HG03558 (cell line): ENCODE results near the gene RORB.
"Not testable (repeated sequence)": the region's sequence is repeated elsewhere in the genome, so short reads cannot be mapped to it uniquely, and the experiment has no call there.

Experiments
- ATAC-seq: cut with Tn5 transposase; IDR thresholded peaks from one replicate; pipeline ENCODE4 v1.9.1; 2021; ENCODE audit warnings: moderate number of reproducible peaks; ENCODE audit not compliant: unreplicated experiment; ENCODE audit errors: extremely low read depth

The RORB gene

DNA sequence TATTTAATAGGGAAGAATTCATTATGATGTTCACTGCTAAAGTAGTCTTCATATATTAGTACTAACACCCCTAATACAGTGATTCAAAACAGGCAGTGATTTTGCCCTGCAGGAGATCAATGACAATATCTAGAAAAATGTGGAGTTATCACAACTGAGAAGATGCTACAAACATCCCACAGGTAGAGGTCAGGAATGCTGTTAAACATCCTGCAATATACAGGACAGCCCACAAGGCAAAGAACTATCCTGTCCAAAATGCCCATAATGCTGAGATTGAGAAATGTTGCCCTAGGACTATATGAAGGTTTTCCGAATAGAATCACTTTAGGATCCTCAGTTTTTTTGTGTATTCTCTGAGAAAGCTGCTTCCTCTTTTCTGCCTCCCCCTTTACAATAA lies 15.3 kb downstream of the RORB start:
- ATAC-seq: no peak

GRCh38 chr9:74513221-74513620 lies 16.1 kb downstream of the RORB start:
- no peak for ATAC-seq

GRCh38 chr9:74517188-74517587 lies 20.1 kb downstream of the RORB start:
- ATAC-seq: no peak

GRCh38 chr9:74519419-74519818 lies 22.3 kb downstream of the RORB start:
- ATAC-seq: no peak

DNA sequence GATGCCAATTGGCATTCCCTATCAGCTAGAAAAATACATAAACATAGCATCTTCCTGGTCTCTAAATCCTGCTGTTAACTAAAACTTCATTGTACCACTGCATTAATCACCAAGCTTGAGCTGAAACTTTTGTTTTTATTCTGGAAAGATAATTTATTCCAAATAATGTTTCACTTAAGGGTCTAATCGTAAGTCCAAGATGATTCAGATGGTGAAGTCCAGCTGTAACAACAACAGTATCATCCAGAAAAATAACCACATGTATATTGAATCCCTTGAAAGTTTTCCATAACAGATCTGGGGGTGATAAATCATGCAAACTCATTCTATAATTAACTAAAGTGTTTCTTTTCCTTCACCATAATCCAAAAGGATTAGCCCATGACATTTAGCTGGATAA lies 23.9 kb downstream of the RORB start:
- ATAC-seq: no peak

DNA sequence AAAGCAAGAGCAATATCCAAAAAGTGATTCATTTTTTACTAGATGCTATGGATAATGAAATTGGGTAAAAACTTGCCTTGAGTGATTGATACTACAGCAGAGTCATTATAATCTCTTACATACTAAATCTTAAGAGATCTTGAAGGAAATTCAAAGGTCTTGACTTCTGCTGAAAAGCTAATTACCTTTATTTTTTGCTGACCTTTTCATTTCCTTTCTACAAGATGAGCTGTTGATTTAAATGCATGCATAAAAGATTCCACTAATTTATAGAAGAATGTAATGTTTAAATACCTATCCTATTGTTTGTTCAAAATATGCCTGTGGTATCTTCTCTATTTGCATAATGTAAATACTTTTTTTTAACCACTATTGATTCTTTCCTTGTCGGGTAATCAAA lies 27.2 kb downstream of the RORB start:
- no peak for ATAC-seq

- ATAC-seq: no peak
Observed at GRCh38 chr9:74526215-74526614, 29.1 kb downstream of the RORB start.

GRCh38 chr9:74527718-74528117 lies 30.6 kb downstream of the RORB start:
- no peak for ATAC-seq

DNA sequence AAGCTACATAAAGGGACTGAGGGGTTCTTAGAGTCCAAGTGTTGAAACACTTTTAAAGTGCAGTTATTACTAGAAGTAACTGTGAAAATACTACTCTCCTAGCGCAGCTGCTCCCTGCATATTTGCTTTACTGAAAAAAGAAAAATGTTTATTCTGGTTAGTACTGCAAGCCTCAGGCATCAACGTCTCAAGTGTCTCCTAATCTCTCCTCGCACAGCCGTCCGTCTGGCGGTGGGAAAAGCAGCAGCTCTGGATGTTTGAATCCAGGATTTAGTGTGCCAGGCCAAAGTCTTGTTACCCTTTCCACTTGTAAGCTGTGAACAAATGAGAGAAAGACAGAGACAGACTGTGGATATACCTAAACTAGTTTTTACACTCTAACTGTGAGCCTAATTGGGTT lies 31.1 kb downstream of the RORB start:
- ATAC-seq: no peak

GRCh38 chr9:74530458-74530857 lies 33.3 kb downstream of the RORB start:
- not testable (repeated sequence) for ATAC-seq

- ATAC-seq: no peak
Observed at GRCh38 chr9:74533253-74533652, 36.1 kb downstream of the RORB start.

GRCh38 chr9:74534841-74535240 lies 37.7 kb downstream of the RORB start:
- no peak for ATAC-seq

DNA sequence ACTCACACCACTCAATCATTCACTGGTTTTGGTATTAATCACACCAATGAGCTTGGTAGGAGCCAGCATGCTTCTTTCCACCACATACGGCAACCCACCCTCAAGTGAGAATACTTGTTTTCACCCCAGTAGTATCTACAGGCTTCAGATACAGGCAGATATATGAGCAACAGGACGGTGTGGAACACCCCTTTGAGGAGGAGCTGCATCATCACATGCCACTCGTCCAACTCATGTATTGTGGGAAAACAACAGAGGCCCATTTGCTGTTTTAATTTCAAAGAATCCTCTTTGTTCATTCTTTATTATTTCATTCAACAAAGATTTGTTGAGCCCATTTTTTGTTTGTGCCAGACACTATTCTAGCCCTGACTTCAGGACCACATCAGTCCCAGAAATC lies 46.0 kb downstream of the RORB start:
- ATAC-seq: no peak

GRCh38 chr9:74551266-74551665 lies 54.1 kb downstream of the RORB start:
- ATAC-seq: no peak

DNA sequence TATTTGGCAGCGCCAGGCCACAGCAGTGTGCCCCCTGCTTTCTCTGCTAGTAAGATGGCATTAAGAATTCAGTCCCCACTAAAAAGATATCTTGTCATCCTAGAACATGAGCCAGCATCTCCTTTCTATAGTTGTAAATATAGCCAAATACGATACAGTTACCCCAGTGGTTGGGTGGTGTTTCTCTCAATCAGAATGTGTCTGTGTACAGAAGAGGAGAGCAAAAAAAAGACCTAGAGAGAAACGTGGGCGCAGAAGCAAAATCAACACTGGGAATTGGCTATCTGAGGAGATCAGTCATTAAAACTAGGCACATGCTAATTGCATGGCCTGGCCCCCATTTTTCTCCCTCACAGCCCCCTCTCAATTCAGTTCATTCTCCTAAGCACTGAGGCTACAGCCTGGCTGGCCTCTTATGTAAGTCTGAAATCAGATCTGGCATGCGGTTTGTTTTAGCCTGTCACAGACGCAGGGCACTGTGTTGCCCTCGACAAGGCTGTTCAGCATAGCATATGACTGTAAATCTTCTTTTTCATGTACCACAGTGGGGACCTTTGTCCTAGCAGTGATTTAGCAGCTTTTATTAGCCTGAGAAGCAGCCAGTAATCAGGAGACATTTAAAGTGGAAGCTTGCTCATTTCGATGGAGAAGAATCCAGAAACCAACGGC lies 57.8 kb downstream of the RORB start:
- ATAC-seq: no peak

GRCh38 chr9:74555565-74555964 lies 58.4 kb downstream of the RORB start:
- ATAC-seq: no peak

GRCh38 chr9:74556685-74557084 lies 59.5 kb downstream of the RORB start:
- peak; percentile 94 for ATAC-seq

GRCh38 chr9:74557571-74557970 lies 60.4 kb downstream of the RORB start:
- no peak for ATAC-seq

DNA sequence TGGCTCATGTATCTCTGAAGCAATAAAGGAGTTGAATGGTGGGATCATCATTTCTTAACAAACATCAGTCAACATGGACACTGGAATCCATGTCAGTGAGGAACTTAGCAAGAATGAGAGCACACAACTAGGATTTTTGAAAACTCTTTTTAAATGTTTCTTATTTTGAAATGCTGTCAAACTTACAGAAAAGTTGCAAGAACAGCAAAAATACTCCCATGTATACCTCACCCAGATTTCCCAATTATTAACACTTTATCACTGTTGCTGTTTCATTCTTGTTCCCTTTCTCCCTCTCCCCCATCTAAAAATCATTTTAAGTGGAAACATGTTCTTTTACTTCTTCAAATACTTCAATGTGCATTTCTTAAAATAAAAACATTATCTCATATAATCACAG lies 65.5 kb downstream of the RORB start:
- no peak for ATAC-seq

DNA sequence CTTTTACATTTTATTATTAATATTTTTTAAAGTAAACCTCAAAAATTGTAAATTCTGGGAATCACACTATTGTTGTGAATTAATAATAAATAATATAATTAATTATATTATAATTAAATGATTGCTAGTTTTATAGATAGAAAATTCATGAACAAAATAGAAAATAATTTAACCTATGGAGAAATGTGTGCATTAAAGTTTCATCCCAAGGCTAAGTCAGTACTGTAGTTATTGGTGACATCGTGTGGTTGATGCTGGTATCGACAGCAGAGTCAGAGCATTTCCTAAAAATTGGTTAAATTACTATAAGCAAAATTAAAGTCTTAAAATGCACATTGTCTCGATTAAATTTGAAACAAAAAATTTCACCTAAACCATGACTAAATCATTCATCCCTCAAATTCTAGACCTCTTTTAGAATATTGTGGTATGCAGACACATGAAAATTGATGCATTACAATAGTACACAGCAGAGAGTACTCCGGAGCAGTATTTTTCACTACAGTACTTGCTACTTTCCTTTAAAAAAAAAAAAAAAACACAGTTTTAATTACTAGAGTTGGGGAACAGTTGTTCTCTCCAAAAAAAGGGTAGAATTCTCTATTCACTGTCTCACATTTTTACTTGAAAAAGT lies 73.9 kb downstream of the RORB start:
- no peak for ATAC-seq

GRCh38 chr9:74573640-74574191 lies 76.6 kb downstream of the RORB start:
- no peak for ATAC-seq

GRCh38 chr9:74576176-74576575 lies 79.0 kb downstream of the RORB start:
- no peak for ATAC-seq
